ENCODE data around the gene BICRA. TPM values are rescaled to one million over a fixed set of nuclear protein-coding genes. Genes with fewer than 3 reads are reported as not detected.

The BICRA gene
- total RNA-seq, 1 donor from 2014 or later, result 18.3 TPM

- H3K27ac ChIP-seq, result peak overlapping the region; percentile 98
- DNase-seq, result peak; percentile 93
- H3K27me3 ChIP-seq (ENCODE audit: low read depth), result no peaks in the 10 kb centered on the region
- intact Hi-C loops (cut with DNase I), result no loop called here
- peaks cover 44% of the 10 kb centered on the region for H3K4me1 ChIP-seq
- peak; percentile 43 for TF ChIP-seq CTCF (IDR thresholded peaks at IDR 0.05)
- ATAC-seq, result peak; percentile 96 to 97
- H3K4me3 ChIP-seq, result peak overlapping the region; percentile 97
- H3K9me3 ChIP-seq, result no peaks in the 10 kb centered on the region
- H3K36me3 ChIP-seq, result peaks cover 5% of the 10 kb centered on the region
Measured at GRCh38 chr19:47608074-47608918, 638 bp upstream of the BICRA start.

- Histone ChIP-seq H3K27me3 (ENCODE audit: low read depth) (no peaks in the 10 kb centered on the region), H3K4me1 (peaks cover 45% of the 10 kb centered on the region), H3K9me3 (no peaks in the 10 kb centered on the region), H3K4me3 (peak overlapping the region; percentile 97), H3K27ac (peak overlapping the region; percentile 84), H3K36me3 (peaks cover 11% of the 10 kb centered on the region)
- intact Hi-C loops (cut with DNase I), result no loop called here
- no peak for TF ChIP-seq CTCF (IDR thresholded peaks at IDR 0.05)
- ATAC-seq (peak; percentile 5 to 33), DNase-seq (peak; percentile 65)
Measured at GRCh38 chr19:47609906-47610894, 1.3 kb downstream of the BICRA start.

- H3K4me3 ChIP-seq, result peak overlapping the region; percentile 97
Measured at GRCh38 chr19:47610902-47611301, 2.0 kb downstream of the BICRA start.

GRCh38 chr19:47613165-47614020 is 4.5 kb downstream of the BICRA start:
- no peak for ATAC-seq
- Histone ChIP-seq H3K9me3 (no peaks in the 10 kb centered on the region), H3K4me1 (peaks cover 49% of the 10 kb centered on the region), H3K27ac (peak overlapping the region; percentile 18), H3K27me3 (ENCODE audit: low read depth) (no peaks in the 10 kb centered on the region), H3K36me3 (peaks cover 13% of the 10 kb centered on the region), H3K4me3 (no peak overlapping the region)
- DNase-seq, result no peak
- intact Hi-C loops (cut with DNase I), result no loop called here
- no peak for TF ChIP-seq CTCF (IDR thresholded peaks at IDR 0.05)

More at GRCh38 chr19:47610902-47611301, 2.0 kb downstream of the BICRA start:
- intact Hi-C loops (cut with DNase I), result no loop called here
- Histone ChIP-seq H3K9me3 (no peaks in the 10 kb centered on the region), H3K36me3 (peaks cover 13% of the 10 kb centered on the region), H3K27me3 (ENCODE audit: low read depth) (no peaks in the 10 kb centered on the region), H3K27ac (peak overlapping the region; percentile 84), H3K4me1 (peaks cover 50% of the 10 kb centered on the region)
- DNase-seq, result no peak
- ATAC-seq, result no peak
- TF ChIP-seq CTCF (IDR thresholded peaks at IDR 0.05), result no peak

GRCh38 chr19:47614021-47614295 is 5.0 kb downstream of the BICRA start:
- H3K27ac ChIP-seq, result no peak overlapping the region
- no peak for TF ChIP-seq CTCF (IDR thresholded peaks at IDR 0.05)
- no peak overlapping the region for H3K4me3 ChIP-seq
- peaks cover 54% of the 10 kb centered on the region for H3K4me1 ChIP-seq
- DNase-seq (no peak), ATAC-seq (no peak)
- H3K9me3 ChIP-seq, result no peaks in the 10 kb centered on the region
- H3K36me3 ChIP-seq, result peaks cover 13% of the 10 kb centered on the region
- intact Hi-C loops (cut with DNase I), result no loop called here
- H3K27me3 ChIP-seq (ENCODE audit: low read depth), result no peaks in the 10 kb centered on the region

All from lower lobe of right lung (tissue), 2 donors.